Thymus (tissue), 11 donors: ENCODE measurements around the gene CAPN2. TPM values are rescaled to one million over a fixed set of nuclear protein-coding genes. Genes with fewer than 3 reads are reported as not detected.
A peak's percentile ranks its signal among the peaks of the same experiment; 100 is the strongest.

Experiments
- DNase-seq, 9 donors: peaks; one replicate each; pipeline ENCODE4 v3.0.0-alpha.2; 2013; ENCODE audit warnings: low spot score in 9 of 9, low read depth in 6 of 9, missing footprints in 1 of 9
- H3K27ac ChIP-seq, 2 donors: one replicate each; pipeline ENCODE4 v1.5.1; 2013; ENCODE audit warnings: control low read depth in 1 of 2, low read depth in 1 of 2, low read length in 1 of 2, mild to moderate bottlenecking in 1 of 2, moderate library complexity in 1 of 2
- H3K27me3 ChIP-seq, 2 donors: one replicate each; pipeline ENCODE4 v1.5.1; 2013; ENCODE audit warnings: low read length in 1 of 2; ENCODE audit not compliant: control insufficient read depth in 2 of 2, insufficient read depth in 1 of 2
- H3K36me3 ChIP-seq, 2 donors: one replicate each; pipeline ENCODE4 v1.5.1; 2013; ENCODE audit warnings: low read length in 1 of 2, mild to moderate bottlenecking in 1 of 2, moderate library complexity in 1 of 2; ENCODE audit not compliant: control insufficient read depth in 2 of 2, insufficient read depth in 2 of 2
- H3K4me1 ChIP-seq, 2 donors: one replicate each; pipeline ENCODE4 v1.5.1; 2013; ENCODE audit warnings: low read length in 2 of 2; ENCODE audit not compliant: control insufficient read depth in 2 of 2, insufficient read depth in 2 of 2
- H3K4me3 ChIP-seq, 2 donors: one replicate each; pipeline ENCODE4 v1.5.1; 2013; ENCODE audit warnings: low read length in 2 of 2, control low read depth in 1 of 2, mild to moderate bottlenecking in 1 of 2
- H3K9me3 ChIP-seq, 2 donors: one replicate each; pipeline ENCODE4 v1.5.1; 2013; ENCODE audit warnings: low read length in 1 of 2, mild to moderate bottlenecking in 1 of 2; ENCODE audit not compliant: control insufficient read depth in 2 of 2, insufficient read depth in 1 of 2
- whole genome bisulfite sequencing: extraction: QIAGEN DNeasy Blood & Tissue Kit; methylation state at CpG from one replicate; pipeline ENCODE4 v1.1.7; 2013; 5-methylcytosine and 5-hydroxymethylcytosine counted together
- polyA plus RNA-seq: library from polyadenylated mRNA; stranded (reverse); fragments of 200-250 nt; gene quantifications from one replicate; pipeline ENCODE4 v1.2.3, GENCODE V29; 2013
- total RNA-seq: library from RNA; stranded (reverse); fragments of 120-200 nt; gene quantifications from one replicate; pipeline ENCODE4 v1.2.4, GENCODE V29; 2013
- donor health status: healthy.

The CAPN2 gene
- total and polyA plus RNA-seq, 2 donors: 30.1 to 60.5 TPM

GRCh38 chr1:223700388-223700918, 11.9 kb upstream of the CAPN2 start:
- Histone ChIP-seq H3K4me1 (peaks cover 0 to 5% of the 10 kb centered on the region in 2 donors), H3K9me3 (no peaks in the 10 kb centered on the region), H3K36me3 (no peaks in the 10 kb centered on the region), H3K27me3 (peaks cover 0 to 5% of the 10 kb centered on the region in 2 donors), H3K4me3 (no peak overlapping the region), H3K27ac (no peak overlapping the region)
- DNase-seq: no peak
- 87% methylated on average over 5 of the region's 5 CpGs for WGBS

DNA sequence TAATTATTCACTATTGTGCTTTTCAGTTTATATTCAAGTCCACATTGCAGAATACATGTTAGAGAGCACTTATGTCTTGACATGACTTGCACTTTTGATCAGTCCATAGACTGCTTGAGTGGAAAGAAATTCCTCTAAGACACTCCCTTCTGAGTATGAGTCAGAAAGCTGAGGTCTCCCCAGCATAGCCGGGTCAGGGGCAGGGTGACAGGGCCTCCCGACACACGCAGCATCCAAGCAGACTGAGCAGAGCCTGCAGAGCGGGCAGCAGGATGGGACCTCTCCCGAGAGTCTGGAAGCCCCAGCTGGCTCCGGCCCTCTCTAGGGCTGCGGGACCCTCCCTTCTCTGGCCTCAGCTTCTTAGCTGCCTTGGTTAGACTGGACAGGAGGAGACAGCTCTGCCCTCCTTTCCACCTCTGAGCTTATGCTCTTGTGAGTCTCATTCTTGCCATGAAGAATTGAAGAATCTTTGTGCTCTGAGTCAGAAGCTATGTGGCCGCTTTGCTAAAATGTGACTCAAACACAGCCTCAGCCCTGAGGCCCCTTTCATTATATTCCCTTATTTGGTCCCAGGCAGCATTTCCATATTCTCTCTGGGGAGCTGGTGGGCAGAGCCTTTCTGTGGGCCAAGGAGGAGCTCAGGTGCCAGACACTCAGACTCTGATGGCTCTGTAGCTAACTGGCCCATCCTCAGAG, 11.2 kb upstream of the CAPN2 start:
- peaks cover 0 to 5% of the 10 kb centered on the region in 2 donors for H3K4me1 ChIP-seq
- WGBS: 92% methylated on average over 8 of the region's 8 CpGs
- H3K27me3 ChIP-seq: peaks cover 0 to 9% of the 10 kb centered on the region in 2 donors
- no peaks in the 10 kb centered on the region for H3K9me3 ChIP-seq
- no peaks in the 10 kb centered on the region for H3K36me3 ChIP-seq
- H3K27ac ChIP-seq: no peak overlapping the region
- no peak overlapping the region for H3K4me3 ChIP-seq
- DNase-seq: no peak

DNA sequence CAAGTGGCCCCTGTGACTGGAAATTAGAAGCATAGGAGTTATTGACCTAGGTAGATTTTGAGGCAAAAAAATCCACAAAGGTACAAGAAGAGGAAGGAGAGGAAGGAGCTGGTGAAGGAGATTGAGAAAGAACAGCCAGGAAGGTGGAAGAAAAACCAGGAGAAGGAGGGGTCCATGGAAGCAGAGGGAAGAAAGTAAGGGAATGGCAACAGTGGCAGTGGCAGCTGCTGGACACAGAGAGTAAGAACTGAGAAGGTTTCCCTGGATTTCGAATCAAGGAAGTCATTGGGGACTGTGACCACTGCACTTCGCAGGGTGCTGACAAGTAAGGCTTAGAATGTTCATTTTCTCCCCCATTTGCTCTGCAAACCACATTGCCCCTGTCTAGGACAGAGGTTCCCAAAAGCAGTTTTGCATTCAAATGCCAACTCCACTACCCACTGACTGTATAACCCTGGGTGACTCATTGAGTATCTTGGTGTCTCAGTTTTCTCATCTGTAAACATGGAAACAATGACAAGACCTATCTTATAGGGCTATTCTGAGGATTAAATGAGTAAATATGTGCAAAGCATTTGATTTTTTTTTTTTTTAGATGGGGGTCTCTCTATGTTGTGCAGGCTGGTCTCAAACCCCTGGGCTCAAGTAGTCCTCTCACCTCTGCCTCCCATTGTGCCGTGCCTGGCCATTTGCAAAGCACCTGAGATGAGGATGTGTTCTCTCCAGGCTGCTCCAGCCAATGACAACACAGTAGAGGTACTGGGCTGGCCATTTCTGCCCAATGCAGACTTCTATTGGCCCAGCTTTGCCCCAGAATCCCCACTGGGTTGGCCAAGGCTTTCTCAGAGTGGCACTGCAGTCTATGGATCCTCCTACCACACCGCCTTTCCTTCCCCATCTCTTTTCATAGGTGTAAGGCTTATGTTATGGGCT, 9.3 kb upstream of the CAPN2 start:
- no peaks in the 10 kb centered on the region for H3K36me3 ChIP-seq
- peaks cover 0 to 17% of the 10 kb centered on the region in 2 donors for H3K27me3 ChIP-seq
- H3K4me1 ChIP-seq: peaks cover 0 to 8% of the 10 kb centered on the region in 2 donors
- H3K9me3 ChIP-seq: no peaks in the 10 kb centered on the region
- no peak overlapping the region for H3K4me3 ChIP-seq
- DNase-seq: no peak
- WGBS: 95% methylated on average over 4 of the region's 4 CpGs
- H3K27ac ChIP-seq: no peak overlapping the region

GRCh38 chr1:223703668-223704013, 8.7 kb upstream of the CAPN2 start:
- WGBS: 81% methylated on average over 1 of the region's 1 CpG
- H3K4me1 ChIP-seq: peaks cover 0 to 9% of the 10 kb centered on the region in 2 donors

DNA sequence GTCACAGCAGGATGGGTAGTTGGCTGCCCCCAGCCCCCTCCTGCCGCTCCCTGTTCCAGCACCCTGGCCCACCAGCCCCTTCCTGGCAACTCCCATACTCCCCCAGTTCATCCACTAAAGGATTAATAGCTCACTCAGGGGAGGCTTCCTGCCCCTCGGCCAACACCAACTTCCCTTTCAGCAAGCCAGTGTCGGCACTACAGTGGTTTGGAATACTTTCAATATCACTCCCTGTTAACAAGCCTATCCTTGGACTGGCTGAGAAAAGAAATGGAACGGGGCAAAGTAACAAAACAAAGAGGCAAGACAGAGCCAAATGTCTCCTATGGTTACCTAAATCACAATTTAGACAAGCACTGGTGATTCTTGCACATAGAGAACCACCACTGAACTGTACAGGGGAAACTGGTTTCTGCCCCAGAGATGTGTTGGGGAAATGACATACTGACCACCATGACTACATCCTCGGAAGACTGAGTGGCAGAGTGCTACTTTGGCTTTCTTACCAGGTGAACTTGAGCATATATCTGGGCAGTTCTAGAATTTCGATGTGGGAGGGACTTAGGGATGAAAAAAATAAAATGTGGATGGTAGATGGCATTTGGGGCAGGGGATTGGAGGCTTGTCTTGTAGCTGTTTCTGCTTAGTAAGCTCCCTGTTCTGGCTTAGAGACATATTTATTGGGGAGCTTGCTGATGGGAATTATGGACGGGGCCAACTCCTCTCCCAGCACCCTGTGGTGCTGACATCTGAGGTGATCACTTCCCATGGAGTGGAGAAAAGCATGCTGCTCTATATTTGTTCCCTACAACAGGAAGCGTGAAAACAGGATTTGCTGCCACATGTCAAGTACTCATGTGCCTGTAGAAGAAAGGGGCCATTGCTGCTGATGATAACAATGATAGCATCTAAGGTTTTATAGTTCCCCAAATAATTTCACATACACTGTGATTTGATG, 7.1 kb upstream of the CAPN2 start:
- no peaks in the 10 kb centered on the region for H3K9me3 ChIP-seq
- no peaks in the 10 kb centered on the region for H3K36me3 ChIP-seq
- H3K4me3 ChIP-seq: no peak overlapping the region
- H3K4me1 ChIP-seq: peaks cover 0 to 7% of the 10 kb centered on the region in 2 donors
- peak overlapping the region in 1 of 2 donors; percentile 18 for H3K27ac ChIP-seq
- WGBS: 58% methylated on average over 8 of the region's 8 CpGs
- DNase-seq: no peak
- H3K27me3 ChIP-seq: peaks cover 0 to 25% of the 10 kb centered on the region in 2 donors

More at GRCh38 chr1:223703668-223704013, 8.7 kb upstream of the CAPN2 start:
- no peak for DNase-seq
- Histone ChIP-seq H3K36me3 (no peaks in the 10 kb centered on the region), H3K27ac (no peak overlapping the region), H3K4me3 (no peak overlapping the region), H3K9me3 (no peaks in the 10 kb centered on the region), H3K27me3 (peaks cover 0 to 18% of the 10 kb centered on the region in 2 donors)

- Histone ChIP-seq H3K4me1 (peaks cover 2 to 4% of the 10 kb centered on the region in 2 donors), H3K36me3 (no peaks in the 10 kb centered on the region), H3K27me3 (peaks cover 0 to 34% of the 10 kb centered on the region in 2 donors), H3K9me3 (no peaks in the 10 kb centered on the region), H3K27ac (peak overlapping the region; percentile 18 to 53), H3K4me3 (no peak overlapping the region)
- no peak for DNase-seq
- WGBS: 94% methylated on average over 12 of the region's 12 CpGs
Observed at GRCh38 chr1:223706077-223706973, 6.0 kb upstream of the CAPN2 start.

DNA sequence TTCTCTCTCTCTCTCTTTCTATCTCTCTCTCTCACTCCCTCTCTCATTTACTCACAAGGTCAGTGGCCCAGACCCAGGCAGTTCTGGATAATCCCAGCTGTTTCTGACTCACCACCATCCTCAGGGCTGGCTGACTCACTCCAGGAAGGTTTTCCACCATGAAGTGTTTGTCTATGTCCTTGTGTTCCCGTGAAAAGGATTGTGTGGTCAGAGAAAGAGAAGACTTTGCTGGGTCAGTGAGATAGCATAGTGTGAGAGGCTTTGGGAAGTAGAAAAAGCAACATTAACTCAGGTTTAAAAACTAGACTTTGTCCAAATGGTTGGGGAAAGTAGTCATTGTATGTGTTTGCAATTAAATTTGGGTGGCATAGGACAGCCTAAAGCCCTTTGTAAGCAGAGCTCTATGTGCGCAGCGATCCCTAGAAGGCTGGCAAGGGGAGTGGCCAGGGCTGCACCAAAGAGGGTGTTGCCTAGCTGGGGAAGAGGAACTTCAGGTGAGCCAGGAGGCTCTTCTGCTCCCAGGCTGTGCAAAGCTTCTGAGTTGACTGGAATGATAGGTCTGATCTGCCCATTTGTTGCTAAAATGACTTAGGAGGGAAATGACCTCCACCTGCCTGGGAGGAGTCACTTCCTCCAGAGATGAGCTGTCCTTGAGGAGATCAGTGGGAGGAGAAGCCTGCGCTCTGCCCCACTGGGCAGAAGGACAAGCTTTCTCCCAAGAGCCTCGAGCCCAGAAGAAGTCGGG, 4.9 kb upstream of the CAPN2 start:
- peaks cover under 1 to 43% of the 10 kb centered on the region in 2 donors for H3K27me3 ChIP-seq
- no peaks in the 10 kb centered on the region for H3K36me3 ChIP-seq
- no peaks in the 10 kb centered on the region for H3K9me3 ChIP-seq
- no peak overlapping the region for H3K4me3 ChIP-seq
- 88% methylated on average over 6 of the region's 6 CpGs for WGBS
- H3K27ac ChIP-seq: no peak overlapping the region
- peaks cover 5 to 9% of the 10 kb centered on the region in 2 donors for H3K4me1 ChIP-seq
- no peak for DNase-seq
